ENCODE results near the gene KLC3.

DNA sequence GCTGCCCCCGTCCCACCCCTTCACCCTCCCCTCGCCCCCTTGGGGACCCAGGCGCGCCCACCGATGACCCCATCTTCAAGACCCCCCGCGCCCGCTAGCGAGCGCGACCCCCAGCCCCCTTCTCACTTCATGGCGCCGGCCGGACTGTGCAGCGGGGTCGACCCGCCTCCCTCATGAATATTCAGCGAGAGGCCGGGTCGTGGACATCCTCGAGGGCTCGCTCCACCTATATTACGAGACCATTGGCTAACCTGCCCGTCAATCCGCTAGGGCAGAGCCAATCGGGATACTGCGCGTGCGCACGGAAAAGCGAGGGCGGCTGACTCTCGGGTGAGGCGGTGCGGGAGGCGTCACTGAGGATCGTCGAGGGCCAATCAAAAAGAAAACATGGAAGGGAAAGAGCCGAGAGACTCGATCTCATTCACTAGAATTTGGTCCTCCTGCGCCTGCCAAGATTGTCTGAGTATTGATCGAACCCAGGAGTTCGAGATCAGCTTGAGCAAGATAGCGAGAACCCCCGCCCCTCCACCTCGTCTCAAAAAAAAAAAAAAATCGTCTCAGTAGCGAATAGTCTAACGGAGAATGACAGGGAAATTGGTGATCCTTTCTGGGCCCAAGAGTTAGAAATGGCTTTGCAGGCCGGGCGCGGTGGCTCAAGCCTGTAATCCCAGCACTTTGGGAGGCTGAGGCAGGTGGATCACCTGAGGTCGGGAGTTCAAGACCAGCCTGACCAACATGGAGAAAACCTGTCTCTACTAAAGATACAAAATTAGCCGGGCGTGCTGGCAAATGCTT is 30.1 kb downstream of the KLC3 start, which contains the start of gene ERCC2:
- TF ChIP-seq POLR2A (IDR thresholded peaks at IDR 0.05; ENCODE audit: low read depth, low read length) (peak; percentile 59; the same call in 1 of the 2 replicates), POLR2AphosphoS5 (IDR thresholded peaks at IDR 0.05; ENCODE audit: low read depth, low read length) (no peak), TAF1 (IDR thresholded peaks at IDR 0.05; ENCODE audit: borderline replicate concordance, low read depth, low read length) (0 out of 2 replicates have a peak, but pooled peaks have one; percentile 18)
